ENCODE data around the gene ARTN.

The ARTN gene

DNA sequence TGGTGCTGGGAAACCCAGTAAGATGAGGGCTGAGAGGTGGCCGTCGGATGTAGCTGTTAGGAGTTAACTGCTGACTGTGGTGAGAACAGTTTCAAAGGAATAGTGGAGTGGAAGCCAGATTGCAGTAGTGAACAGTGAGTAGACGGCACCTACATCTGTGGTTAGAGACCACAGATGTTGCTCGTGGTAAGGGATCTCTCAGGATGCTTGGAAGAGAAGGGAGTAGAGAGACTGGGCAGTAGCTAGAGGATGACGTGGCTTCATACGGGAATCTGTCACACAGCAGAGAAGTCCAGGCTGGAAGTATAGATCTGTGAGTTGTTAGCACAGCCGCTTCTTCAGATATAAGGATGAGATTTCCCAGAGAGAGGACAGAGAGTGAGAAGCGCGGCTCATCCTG is 7.8 kb upstream of the ARTN start:
- no peak for DNase-seq

GRCh38 chr1:43930168-43930948 is 3.2 kb upstream of the ARTN start:
- no peak for DNase-seq

- no peak for DNase-seq
These were observed 2.7 kb upstream of the ARTN start for GRCh38 chr1:43930949-43931275.

DNA sequence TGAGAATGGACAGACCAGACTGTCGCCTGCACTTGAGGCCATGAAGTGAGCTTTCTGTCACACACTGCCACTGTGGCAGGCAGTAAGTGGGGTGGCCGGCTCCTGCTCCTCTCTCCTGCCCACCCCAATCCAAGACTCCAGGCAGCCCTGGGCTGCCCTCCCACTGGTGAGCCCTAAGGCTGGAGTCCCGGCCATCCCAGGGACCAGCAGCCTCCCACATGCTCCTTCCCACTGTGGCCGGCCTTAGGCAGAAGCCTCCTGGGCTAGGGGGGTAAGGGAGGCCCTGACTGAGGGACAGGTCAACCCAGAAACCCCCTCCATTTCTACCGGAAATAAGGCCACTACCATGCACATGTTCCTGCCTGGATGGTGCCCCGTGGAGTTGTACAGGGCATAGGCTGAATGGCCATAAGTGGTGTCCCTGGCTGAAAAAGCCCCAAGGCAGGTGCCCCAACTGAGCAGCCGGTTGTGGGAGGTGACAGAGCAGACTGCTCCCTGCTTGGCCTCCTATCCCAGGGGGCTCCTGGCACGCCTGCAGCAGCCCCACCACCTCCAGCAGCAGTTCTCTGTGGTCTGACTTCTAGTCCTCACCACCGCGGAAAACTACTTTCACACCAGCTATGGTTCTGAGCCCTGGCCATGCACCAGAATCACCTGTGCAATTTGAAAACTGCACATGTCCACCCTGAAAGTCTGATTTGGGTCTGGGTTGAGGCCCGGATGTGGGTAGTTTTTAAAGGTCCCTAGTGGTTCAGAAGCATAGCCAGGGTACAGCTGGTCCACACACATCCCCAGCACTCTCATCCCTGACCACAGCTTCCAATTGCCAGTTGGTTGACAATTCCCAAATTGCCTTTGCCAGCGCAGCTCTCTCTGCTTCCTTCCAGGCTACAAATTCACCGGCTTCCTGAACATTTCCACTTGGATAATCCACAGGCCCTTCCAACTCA is 1.6 kb upstream of the ARTN start:
- no peak for DNase-seq

- DNase-seq, result peak; percentile 51
These were observed 715 bp upstream of the ARTN start for GRCh38 chr1:43932786-43933385.

- DNase-seq, result peak; percentile 57
These were observed 742 bp downstream of the ARTN start for GRCh38 chr1:43934101-43934985.

- DNase-seq, result no peak
These were observed 1.4 kb downstream of the ARTN start for GRCh38 chr1:43934986-43935324.

DNA sequence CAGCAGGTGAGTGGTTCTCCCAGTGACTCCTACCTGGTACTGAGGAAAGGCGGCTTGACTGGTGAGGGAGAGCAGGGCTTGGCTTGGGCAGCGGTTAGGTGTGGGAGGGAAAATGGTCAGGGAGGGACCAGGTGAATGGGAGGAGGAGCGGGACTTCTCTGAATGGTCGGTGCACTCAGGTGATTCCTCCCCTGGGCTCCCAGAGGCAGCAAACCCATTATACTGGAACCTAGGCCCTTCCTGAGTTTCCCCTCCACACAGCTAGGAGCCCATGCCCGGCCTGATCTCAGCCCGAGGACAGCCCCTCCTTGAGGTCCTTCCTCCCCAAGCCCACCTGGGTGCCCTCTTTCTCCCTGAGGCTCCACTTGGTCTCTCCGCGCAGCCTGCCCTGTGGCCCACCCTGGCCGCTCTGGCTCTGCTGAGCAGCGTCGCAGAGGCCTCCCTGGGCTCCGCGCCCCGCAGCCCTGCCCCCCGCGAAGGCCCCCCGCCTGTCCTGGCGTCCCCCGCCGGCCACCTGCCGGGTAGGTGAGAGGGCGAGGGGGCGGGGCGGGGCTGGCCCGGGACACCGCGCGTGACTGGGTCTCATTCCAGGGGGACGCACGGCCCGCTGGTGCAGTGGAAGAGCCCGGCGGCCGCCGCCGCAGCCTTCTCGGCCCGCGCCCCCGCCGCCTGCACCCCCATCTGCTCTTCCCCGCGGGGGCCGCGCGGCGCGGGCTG is 2.3 kb downstream of the ARTN start:
- no peak for DNase-seq

GRCh38 chr1:43936431-43937151 is 3.0 kb downstream of the ARTN start:
- DNase-seq, result peak; percentile 14

DNA sequence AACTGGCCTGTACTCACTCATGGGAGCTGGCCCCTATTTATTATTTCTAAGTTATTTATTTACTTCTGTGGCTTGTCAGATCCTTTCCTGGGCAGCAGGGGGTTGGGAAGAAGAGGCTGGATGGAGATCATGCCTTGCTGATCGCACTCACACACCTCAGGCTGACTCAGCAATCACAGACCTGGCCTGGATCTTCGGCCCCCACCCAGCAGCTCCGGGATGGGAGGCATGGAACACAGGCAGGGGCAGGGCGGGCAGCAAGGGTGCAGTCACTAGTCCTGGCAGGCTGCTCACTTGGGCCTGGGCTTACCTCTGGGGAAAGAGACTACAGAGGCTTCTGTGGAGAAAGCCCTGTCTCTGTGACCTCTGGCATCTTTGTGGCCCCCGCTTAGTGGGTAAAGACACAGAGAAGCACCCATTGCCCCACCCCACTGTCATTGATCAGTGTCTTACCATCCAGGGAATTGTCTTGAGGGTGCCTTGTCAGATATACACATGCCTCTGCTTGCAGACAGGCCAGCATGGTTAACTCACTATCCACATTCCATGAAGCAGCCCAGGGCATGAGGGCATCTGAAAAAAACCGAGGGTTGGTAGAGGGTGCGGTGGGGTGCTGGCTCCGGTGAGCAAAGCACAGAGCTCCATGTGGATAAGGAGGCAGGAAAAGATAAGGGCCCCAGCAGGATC is 3.7 kb downstream of the ARTN start:
- DNase-seq, result no peak

DNA sequence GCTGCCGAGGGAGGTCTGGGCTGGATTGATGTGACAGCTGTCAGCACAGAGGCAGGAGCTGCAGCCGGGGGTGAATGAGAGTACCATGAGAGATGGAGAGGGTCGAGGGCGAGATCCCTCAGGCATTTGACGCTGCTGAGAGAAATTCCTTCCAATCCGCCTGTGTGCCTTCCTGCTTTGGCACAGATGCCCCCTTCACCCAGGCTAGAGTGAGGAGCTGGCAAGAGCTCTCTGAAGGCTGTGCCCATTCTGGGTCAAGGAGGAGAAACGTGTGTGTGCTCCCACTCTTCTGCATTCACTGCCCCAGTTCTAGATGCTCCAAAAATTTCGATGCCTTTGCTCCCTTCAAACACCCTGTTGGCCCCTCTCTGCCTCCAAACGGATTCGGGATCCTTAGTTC is 4.8 kb downstream of the ARTN start:
- DNase-seq, result no peak

GRCh38 chr1:43938892-43939587 is 5.4 kb downstream of the ARTN start:
- DNase-seq, result no peak

GRCh38 chr1:43942411-43942810 is 8.8 kb downstream of the ARTN start:
- DNase-seq, result no peak

- DNase-seq, result no peak
These were observed 11.3 kb downstream of the ARTN start for GRCh38 chr1:43944860-43945259.

DNA sequence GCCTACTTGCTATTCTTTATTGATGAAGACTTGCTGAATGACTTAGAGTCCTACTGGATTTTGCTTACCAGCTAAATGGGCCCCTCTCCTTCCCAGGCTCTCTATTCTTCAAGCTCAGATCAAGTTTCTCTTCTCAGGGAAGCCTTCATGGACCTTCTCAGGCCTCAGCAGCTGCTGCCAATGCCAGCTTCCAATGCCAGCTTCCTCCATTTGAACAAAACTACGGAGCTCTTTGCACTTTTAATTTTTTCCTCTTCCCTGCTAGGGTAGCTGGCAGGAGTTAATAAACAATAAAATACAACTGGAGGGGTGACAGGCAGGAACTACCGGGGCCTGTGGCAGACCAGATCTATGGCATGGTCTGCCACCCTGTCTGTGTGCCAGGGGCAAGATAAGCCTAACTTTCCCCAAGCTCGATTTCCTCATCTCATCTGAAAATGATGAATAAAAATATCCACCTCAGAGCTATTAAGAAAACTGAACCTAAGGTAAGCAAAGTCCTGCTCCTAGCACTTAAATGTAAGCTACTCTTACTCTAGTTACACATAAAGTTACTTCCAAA is 12.2 kb downstream of the ARTN start:
- DNase-seq, result no peak

DNA sequence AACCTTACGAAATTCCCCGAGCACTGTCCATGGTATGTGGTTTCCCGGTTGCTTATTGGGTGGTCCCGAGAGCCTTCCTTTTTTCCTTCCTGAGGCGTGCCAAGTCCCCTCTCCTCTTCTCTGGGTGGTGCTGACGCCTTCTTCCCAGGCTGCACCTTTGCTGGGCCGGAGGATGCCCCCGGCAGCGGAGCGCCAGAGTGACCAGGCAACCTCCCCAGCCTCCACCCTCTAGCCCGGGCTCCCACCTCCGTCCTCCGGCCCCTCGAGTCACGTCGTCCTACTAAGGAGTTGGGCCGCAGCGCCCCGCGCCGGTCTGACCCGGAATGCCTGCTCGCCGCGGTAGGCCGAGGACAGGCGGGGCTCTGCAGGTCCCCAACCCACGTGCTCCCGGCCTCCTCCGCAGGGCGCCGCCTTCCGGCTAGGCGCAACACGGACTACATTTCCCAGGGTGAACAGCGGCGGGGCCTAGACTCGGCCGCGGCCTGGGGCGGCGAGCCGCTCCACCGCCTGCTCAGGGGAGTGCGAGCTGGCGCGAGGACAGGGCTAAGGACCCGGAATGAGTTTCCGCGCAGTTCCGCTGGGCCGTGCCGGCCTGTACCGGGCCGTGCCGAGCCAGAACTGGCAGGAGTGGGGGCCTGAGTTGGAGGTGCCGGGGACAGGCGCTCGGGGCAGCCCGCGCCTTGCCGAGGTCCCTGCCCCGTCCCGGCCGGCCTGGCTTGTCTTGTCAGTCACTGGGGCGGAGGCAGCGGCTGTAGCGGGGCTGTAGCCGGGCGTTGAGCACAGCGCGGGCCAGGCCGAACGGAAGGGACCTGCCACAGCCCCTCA is 12.8 kb downstream of the ARTN start, which contains the start of gene IPO13:
TSS of gene IPO13 (plus strand) at position 715 of the 825 bp plus-strand sequence. CDS start 651 bp downstream, outside the sequence.
- peak; percentile 95 for DNase-seq

- DNase-seq, result no peak
These were observed 13.7 kb downstream of the ARTN start for GRCh38 chr1:43947061-43947873.

Data from NCI-H345 (cell line).